Muscle layer of colon (tissue), 2 donors: ENCODE data around the gene IMMT.

Experiments
- H3K27ac ChIP-seq: one replicate; pipeline ENCODE4 v1.7.0; 2013; ENCODE audit warnings: low read depth, mild to moderate bottlenecking, low read length, moderate library complexity
- H3K27me3 ChIP-seq, 2 donors: one replicate each; pipeline ENCODE4 v1.7.0; 2013; ENCODE audit warnings: low read length in 2 of 2, mild to moderate bottlenecking in 2 of 2; ENCODE audit not compliant: insufficient read depth in 2 of 2, control insufficient read depth in 1 of 2
- H3K36me3 ChIP-seq: one replicate; pipeline ENCODE4 v1.7.0; 2013; ENCODE audit warnings: mild to moderate bottlenecking, low read length; ENCODE audit not compliant: insufficient read depth
- H3K4me1 ChIP-seq: one replicate; pipeline ENCODE4 v1.7.0; 2013; ENCODE audit warnings: mild to moderate bottlenecking, low read length; ENCODE audit not compliant: insufficient read depth
- H3K4me3 ChIP-seq, 2 donors: one replicate each; pipeline ENCODE4 v1.7.0; 2013; ENCODE audit warnings: low read length in 2 of 2, low read depth in 1 of 2, mild to moderate bottlenecking in 1 of 2, moderate library complexity in 1 of 2
- H3K9ac ChIP-seq: one replicate; pipeline ENCODE4 v1.7.0; 2013; ENCODE audit warnings: low read length
- H3K9me3 ChIP-seq: one replicate; pipeline ENCODE4 v1.7.0; 2013; ENCODE audit warnings: mild to moderate bottlenecking, low read length
- donor health status: abdominal sarcoma.
- donor health status: Adenocarcinoma of cecum.

Gene IMMT

DNA sequence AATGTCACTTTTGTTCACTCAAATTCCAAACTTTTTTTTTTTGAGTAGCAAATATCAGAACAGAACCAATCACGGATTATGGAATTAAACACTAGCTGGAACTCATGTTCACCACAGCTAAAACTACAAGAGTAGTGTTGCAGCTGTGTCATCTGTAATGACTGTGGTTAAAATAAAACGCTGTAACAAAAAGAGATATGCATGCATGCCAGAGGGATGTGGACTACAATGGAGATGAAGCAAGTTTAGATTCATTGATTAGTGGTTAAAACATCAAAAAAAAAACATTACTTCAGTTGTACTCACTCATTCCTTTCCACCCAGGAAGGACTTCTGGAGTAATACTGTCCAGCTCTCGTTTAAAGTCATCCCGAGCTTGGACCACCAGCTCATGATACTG is 37.0 kb downstream of the IMMT start:
- no peaks in the 10 kb centered on the region for H3K27me3 ChIP-seq

DNA sequence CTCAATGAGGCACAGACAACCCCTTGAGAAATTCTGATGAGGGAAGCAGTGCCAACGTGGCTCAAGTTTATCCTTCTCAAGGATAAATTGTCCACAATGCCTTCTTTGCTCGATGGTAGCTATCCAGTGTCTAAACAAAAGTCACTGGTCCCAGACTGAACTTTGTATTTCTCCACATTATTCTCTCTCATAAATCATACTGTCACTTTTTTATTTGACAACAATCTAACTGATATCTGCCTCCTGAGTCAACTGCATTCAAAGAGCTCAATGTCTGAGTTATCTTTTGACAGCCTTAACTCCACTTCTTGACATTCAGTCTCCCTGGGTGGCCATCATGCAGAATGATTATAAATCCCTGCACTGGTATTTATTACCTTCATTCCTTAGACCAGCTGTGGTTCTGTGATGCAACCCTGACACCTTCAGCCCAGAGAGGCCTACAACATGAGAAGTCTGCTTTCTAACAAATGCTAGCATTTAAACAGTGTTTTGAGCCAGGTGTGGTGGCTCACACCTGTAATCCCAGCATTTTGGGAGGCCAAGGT is 38.2 kb downstream of the IMMT start:
- H3K4me3 ChIP-seq, result no peak overlapping the region
- H3K36me3 ChIP-seq, result peaks cover 25% of the 10 kb centered on the region
- no peak overlapping the region for H3K9ac ChIP-seq
- no peaks in the 10 kb centered on the region for H3K4me1 ChIP-seq
- no peak overlapping the region for H3K27ac ChIP-seq
- H3K27me3 ChIP-seq, result no peaks in the 10 kb centered on the region
- no peaks in the 10 kb centered on the region for H3K9me3 ChIP-seq

More for the DNA sequence above, 37.0 kb downstream of the IMMT start:
- no peaks in the 10 kb centered on the region for H3K9me3 ChIP-seq
- H3K36me3 ChIP-seq, result peaks cover 31% of the 10 kb centered on the region
- no peak overlapping the region for H3K27ac ChIP-seq
- H3K9ac ChIP-seq, result no peak overlapping the region
- no peak overlapping the region for H3K4me3 ChIP-seq
- H3K4me1 ChIP-seq, result no peaks in the 10 kb centered on the region

DNA sequence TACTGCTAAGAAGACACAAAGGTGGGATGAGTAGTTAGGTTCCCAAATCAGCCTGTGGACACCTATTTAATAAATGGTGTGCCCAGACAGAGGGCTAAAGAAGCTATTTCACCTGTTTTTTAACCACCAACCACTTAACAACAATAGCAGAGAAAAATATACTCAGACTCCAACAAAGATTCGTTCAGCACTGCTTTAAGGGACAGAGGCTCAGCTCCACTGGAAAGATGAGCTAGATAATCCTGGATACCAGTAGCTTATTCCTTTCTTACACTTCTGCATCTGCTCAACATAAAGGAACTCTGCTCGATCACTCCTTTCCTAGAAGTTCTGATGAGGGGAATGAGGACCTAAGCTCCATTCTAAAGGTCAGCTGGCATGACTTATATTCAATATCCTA is 44.8 kb downstream of the IMMT start:
- no peak overlapping the region for H3K4me3 ChIP-seq
- no peak overlapping the region for H3K27ac ChIP-seq
- no peak overlapping the region for H3K9ac ChIP-seq
- no peaks in the 10 kb centered on the region for H3K4me1 ChIP-seq
- no peaks in the 10 kb centered on the region for H3K9me3 ChIP-seq
- H3K27me3 ChIP-seq, result no peaks in the 10 kb centered on the region
- H3K36me3 ChIP-seq, result peaks cover 52% of the 10 kb centered on the region

DNA sequence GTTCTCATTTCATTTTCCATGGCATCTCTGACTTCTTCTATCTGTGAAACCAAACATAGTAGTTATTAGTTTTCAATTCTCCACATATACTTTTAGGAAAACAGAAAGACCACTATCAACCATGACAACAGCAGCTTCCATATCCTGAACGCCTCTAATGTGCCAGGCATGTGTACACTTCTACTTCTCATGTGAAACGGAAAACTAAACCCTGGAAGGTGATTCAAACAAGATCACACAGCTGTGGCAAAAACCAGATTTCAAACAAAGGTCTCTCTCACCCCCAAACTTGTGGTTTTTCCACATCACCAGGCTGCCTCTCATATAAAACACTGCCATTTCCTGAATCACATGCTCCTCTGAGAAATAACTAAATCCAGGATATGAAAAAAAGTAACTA is 47.5 kb downstream of the IMMT start:
- peaks cover 73% of the 10 kb centered on the region for H3K36me3 ChIP-seq
- H3K9me3 ChIP-seq, result no peaks in the 10 kb centered on the region
- H3K9ac ChIP-seq, result no peak overlapping the region
- H3K27ac ChIP-seq, result no peak overlapping the region
- H3K27me3 ChIP-seq, result no peaks in the 10 kb centered on the region
- H3K4me1 ChIP-seq, result no peaks in the 10 kb centered on the region
- no peak overlapping the region for H3K4me3 ChIP-seq

DNA sequence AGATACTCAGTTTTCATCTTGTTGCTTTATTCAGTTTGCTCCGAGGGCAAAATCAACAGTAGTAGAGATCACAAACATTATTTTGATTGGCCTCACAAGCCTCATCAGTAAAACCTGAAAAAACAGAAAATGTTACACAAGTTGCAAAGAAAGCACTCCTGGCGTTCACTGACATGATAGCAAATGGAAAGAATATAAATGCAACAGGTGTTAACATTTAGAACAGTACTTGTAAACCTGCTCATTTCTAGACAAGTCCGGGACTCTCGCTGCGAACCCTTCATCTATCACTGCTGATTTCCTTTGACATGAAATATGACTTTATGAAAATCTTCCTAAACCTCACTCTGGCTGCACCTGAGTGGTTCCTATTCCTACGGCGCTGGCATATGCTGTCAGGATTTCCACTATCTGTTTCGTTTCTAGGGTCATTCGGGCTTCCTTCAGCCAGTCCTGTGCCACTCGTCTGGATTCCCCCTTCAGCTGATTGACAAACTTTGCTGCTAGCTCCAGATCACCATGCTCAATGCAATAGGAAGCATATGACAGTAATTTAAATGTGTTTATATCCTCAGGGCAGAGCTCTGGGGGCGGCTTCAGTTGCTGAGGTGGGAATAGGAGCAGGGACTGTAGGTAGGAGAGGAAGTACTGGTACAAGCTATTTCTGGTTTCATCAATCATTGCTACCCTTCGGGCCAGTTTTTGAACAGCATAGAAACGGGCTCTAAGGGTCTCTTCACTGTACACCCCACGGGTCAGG is 51.2 kb downstream of the IMMT start:
- Histone ChIP-seq H3K4me3 (no peak overlapping the region), H3K27me3 (no peaks in the 10 kb centered on the region), H3K27ac (no peak overlapping the region), H3K4me1 (no peaks in the 10 kb centered on the region), H3K36me3 (peaks cover 72% of the 10 kb centered on the region), H3K9me3 (no peaks in the 10 kb centered on the region), H3K9ac (no peak overlapping the region)

DNA sequence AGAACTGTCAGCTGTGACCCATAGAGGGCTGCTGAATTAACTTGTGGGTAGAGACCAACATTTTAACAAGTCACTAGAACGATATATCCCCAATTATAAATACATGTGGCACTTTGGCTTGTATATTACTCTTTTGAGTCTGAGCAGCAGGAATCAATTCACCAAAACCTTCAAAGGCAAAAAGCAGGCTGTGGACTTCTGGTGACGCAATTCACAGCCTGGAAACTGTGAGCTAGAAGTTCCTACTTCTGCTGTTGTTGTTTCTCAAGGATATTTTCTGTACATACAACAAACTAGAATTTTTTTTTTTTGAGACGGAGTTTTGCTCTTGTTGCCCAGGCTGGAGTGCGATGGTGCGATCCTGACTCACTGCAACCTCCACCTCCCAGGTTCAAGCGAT is 52.0 kb downstream of the IMMT start:
- Histone ChIP-seq H3K4me3 (no peak overlapping the region), H3K9ac (no peak overlapping the region), H3K36me3 (peaks cover 73% of the 10 kb centered on the region)

DNA sequence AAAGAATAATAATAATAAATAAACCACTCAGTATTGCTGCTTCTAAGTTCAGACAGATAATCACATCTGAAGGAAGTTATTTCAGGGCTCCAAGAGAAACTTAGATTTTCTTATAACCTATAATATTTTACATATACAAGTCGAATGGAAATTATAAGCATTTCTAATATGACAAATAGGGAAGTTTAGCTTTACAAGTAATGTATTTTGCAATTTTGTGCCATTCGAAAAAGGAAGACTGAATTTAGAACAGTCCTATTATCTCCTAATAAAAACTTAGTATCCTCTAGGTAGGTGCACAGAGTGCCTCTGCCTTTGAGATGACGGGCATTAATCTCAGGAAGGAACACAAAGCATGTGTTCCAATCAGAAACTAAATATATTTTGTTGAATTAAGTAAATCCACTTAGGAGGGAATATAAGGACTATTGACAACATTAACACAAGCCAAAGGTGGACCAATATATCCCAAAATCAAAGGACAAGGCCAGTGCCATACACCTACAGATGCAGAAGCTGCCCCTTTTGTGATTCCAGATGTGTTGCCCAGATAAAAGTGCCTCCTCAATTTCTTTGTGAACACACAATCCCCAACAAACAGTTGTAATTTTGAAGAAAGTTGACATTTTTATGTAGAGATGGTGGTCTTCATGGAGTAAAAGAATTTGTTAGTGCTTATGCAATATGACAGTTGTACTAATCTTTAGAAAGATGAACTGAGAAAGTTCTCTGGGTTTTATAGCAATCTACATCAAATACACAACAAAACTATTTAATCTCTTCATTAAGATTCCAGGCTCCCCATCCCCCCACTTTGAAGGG is 52.6 kb downstream of the IMMT start:
- Histone ChIP-seq H3K9ac (no peak overlapping the region), H3K27ac (no peak overlapping the region), H3K4me3 (no peak overlapping the region), H3K4me1 (no peaks in the 10 kb centered on the region), H3K27me3 (no peaks in the 10 kb centered on the region), H3K36me3 (peaks cover 75% of the 10 kb centered on the region), H3K9me3 (no peaks in the 10 kb centered on the region)

More for the DNA sequence above, 52.0 kb downstream of the IMMT start:
- Histone ChIP-seq H3K27me3 (no peaks in the 10 kb centered on the region), H3K9me3 (no peaks in the 10 kb centered on the region), H3K4me1 (no peaks in the 10 kb centered on the region), H3K27ac (no peak overlapping the region)

DNA sequence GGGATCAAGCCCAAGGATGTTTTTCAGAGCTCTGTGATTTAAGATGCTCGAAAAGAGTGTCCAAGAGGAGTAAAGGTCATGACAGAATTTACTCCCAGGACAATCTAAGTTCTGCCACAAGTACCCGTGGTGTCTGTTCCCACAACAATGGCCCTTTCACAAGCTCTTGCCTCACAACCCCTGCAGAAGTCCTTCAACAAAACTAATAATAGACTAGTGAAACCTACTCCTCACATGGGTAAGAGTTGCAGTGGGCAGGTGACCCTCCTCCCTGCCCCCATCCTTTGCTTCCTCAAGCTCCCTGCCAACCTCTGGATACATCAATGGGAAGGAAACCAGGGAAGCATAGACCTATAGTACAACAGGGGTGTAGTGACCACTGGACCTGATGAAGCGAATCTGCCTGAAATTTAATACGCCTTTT is 54.3 kb downstream of the IMMT start:
- no peak overlapping the region for H3K27ac ChIP-seq
- H3K36me3 ChIP-seq, result peaks cover 80% of the 10 kb centered on the region

DNA sequence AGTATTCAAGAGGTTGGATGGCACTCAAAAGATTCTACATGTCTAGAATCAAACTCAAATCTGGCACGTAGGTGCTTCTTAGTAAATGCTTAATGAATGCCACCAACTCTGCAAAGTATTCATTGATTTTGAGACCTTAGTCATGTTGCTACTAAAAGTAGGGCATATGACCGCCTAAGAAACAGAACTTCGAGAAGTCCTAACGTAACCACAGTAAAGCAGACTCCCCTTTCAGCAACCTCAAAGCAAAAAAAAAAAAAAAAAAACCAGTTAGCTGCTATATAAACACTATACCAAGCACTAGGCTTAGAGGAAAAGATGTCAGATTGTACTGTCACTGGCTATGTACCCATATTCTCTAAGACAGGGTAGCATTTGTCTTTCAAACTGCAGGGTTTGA is 55.3 kb downstream of the IMMT start:
- no peaks in the 10 kb centered on the region for H3K4me1 ChIP-seq
- peaks cover 80% of the 10 kb centered on the region for H3K36me3 ChIP-seq
- no peak overlapping the region for H3K4me3 ChIP-seq
- no peaks in the 10 kb centered on the region for H3K27me3 ChIP-seq
- H3K27ac ChIP-seq, result no peak overlapping the region
- H3K9me3 ChIP-seq, result no peaks in the 10 kb centered on the region
- no peak overlapping the region for H3K9ac ChIP-seq

More for the DNA sequence above, 54.3 kb downstream of the IMMT start:
- no peaks in the 10 kb centered on the region for H3K27me3 ChIP-seq
- H3K9me3 ChIP-seq, result no peaks in the 10 kb centered on the region
- H3K9ac ChIP-seq, result no peak overlapping the region
- no peaks in the 10 kb centered on the region for H3K4me1 ChIP-seq
- H3K4me3 ChIP-seq, result no peak overlapping the region

DNA sequence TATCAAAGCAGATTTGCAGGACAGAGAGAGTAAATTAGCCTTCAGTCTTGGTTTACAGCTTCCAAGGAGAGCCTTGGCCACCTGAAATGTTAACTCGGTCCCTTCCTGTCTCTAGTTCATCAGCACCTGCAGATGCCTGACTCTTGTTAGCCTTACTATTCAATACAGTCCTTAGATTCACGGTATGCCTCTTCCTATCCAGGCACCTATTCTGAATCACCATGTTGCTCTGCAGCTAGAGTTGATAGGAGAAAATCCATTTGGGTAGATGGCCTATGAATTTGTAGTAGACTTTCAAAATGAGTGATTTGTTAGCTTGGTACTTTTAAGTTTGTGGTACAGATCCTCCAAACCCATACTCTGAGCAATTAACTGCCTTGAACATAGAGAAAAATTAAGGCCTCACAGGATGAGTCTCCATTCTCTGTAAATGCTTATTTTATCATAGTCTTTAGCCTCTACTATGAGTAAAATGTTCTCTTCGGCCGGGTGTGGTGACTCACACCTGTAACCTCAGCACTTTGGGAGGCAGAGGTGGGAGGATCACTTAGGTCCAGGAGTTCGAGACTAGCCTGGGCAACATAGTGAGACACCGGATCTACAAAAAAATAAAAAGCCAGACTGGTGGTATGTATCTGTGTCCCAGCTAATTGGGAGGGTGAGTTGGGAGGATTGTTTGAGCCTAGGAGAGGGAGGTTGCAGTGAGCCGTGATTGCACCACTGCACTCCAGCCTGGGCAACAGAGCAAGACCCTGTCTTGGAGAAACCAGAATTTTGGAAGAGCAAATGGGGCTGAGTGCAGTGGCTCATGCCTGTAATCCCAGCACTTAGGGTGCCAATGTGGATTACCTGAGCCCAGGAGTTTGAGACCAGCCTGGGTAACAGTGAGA is 56.3 kb downstream of the IMMT start:
- H3K27ac ChIP-seq, result no peak overlapping the region
- H3K27me3 ChIP-seq, result no peaks in the 10 kb centered on the region
- no peak overlapping the region for H3K9ac ChIP-seq
- H3K4me3 ChIP-seq, result no peak overlapping the region
- no peaks in the 10 kb centered on the region for H3K4me1 ChIP-seq
- peaks cover 80% of the 10 kb centered on the region for H3K36me3 ChIP-seq
- no peaks in the 10 kb centered on the region for H3K9me3 ChIP-seq

DNA sequence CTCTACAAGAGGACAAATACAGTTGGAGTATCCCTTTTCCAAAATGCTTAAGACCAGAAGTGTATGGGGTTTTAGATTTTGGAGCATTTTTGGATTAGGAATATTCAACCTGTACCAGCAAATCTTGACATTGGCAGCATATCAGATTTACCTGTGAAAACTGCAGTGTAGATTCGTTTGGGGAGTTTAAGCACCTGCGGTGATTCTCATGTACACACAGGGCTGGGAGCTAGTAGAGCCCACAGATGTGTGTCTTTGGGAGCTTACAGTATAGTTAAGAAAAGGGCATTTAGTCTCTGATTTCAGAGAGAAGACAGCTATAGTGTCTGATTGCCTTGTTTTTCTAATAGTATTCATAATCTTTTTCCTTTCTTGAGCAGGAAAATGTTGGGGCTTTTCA is 59.1 kb downstream of the IMMT start:
- H3K9me3 ChIP-seq, result no peaks in the 10 kb centered on the region
- no peak overlapping the region for H3K4me3 ChIP-seq
- no peaks in the 10 kb centered on the region for H3K27me3 ChIP-seq
- H3K27ac ChIP-seq, result no peak overlapping the region
- no peak overlapping the region for H3K9ac ChIP-seq
- peaks cover 93% of the 10 kb centered on the region for H3K36me3 ChIP-seq
- no peaks in the 10 kb centered on the region for H3K4me1 ChIP-seq
